GM18520 (cell line): ENCODE results near the gene PLA2G4F.

Source experiments
- ATAC-seq: cut with Tn5 transposase; IDR thresholded peaks from one replicate; pipeline ENCODE4 v1.9.1; 2021; ENCODE audit not compliant: unreplicated experiment

The PLA2G4F gene

GRCh38 chr15:42147431-42147735 lies 9.1 kb downstream of the PLA2G4F start:
- ATAC-seq, result no peak

GRCh38 chr15:42146551-42147430 lies 9.6 kb downstream of the PLA2G4F start:
- ATAC-seq, result no peak

- no peak for ATAC-seq
Observed at GRCh38 chr15:42145546-42146455, 10.6 kb downstream of the PLA2G4F start.

GRCh38 chr15:42144841-42145375 lies 11.5 kb downstream of the PLA2G4F start:
- ATAC-seq, result no peak

GRCh38 chr15:42143866-42144625 lies 12.4 kb downstream of the PLA2G4F start:
- ATAC-seq, result no peak

GRCh38 chr15:42143356-42143755 lies 13.1 kb downstream of the PLA2G4F start:
- no peak for ATAC-seq

GRCh38 chr15:42141795-42142667 lies 14.4 kb downstream of the PLA2G4F start:
- ATAC-seq, result no peak

- ATAC-seq, result no peak
Observed at GRCh38 chr15:42141246-42141645, 15.2 kb downstream of the PLA2G4F start.

GRCh38 chr15:42140383-42141070 lies 15.9 kb downstream of the PLA2G4F start:
- ATAC-seq, result no peak

- ATAC-seq, result no peak
Observed at GRCh38 chr15:42139596-42139995, 16.8 kb downstream of the PLA2G4F start.

GRCh38 chr15:42138968-42139386 lies 17.5 kb downstream of the PLA2G4F start:
- no peak for ATAC-seq

- no peak for ATAC-seq
Observed at GRCh38 chr15:42138411-42138810, 18.0 kb downstream of the PLA2G4F start.

GRCh38 chr15:42137461-42138261 lies 18.8 kb downstream of the PLA2G4F start:
- no peak for ATAC-seq

- ATAC-seq, result no peak
Observed at GRCh38 chr15:42136513-42136912, 19.9 kb downstream of the PLA2G4F start.

GRCh38 chr15:42135351-42135750 lies 21.1 kb downstream of the PLA2G4F start:
- ATAC-seq, result no peak

- ATAC-seq, result no peak
Observed at GRCh38 chr15:42134617-42135245, 21.7 kb downstream of the PLA2G4F start.

- ATAC-seq, result no peak
Observed at GRCh38 chr15:42133886-42134502, 22.4 kb downstream of the PLA2G4F start.

- ATAC-seq, result no peak
Observed at GRCh38 chr15:42133356-42133755, 23.1 kb downstream of the PLA2G4F start.
